GM23338 (cell line): ENCODE results near the gene PDE6A. TPM values are rescaled to one million over a fixed set of nuclear protein-coding genes. Genes with fewer than 3 reads are reported as not detected.
"Not testable (repeated sequence)": the region's sequence is repeated elsewhere in the genome, so short reads cannot be mapped to it uniquely, and the experiment has no call there.

Experiments used
- ATAC-seq: fragments of 200-7000 bp; cut with Tn5 transposase; 3 replicates; pipeline ENCODE4 v1.9.1; 2020
- DNase-seq: peaks from one replicate; pipeline ENCODE4 v3.0.0-alpha.2; 2015; ENCODE audit warnings: low spot score
- H2AFZ ChIP-seq: fragments of 200-600 bp; sonication (generic); 2 replicates; pipeline ENCODE4 v1.8.0; 2016; ENCODE audit warnings: antibody characterized with exemption, mild to moderate bottlenecking, moderate library complexity
- H3F3A ChIP-seq: fragments of 200-600 bp; sonication (generic); replicated peaks from 2 replicates; pipeline ENCODE4 v1.8.0; 2017; ENCODE audit warnings: antibody characterized with exemption, mixed run types, low read depth
- H3K27ac ChIP-seq: fragments of 200-600 bp; sonication (generic); 2 replicates; pipeline ENCODE4 v1.6.1; 2016; ENCODE audit warnings: low read depth
- H3K27me3 ChIP-seq: fragments of 200-600 bp; sonication (generic); 2 replicates; pipeline ENCODE4 v1.8.0; 2016; ENCODE audit warnings: mild to moderate bottlenecking, mixed run types, moderate library complexity; ENCODE audit not compliant: insufficient read depth
- H3K36me3 ChIP-seq: fragments of 200-600 bp; sonication (generic); 2 replicates; pipeline ENCODE4 v1.8.0; 2016; ENCODE audit warnings: mild to moderate bottlenecking; ENCODE audit not compliant: insufficient read depth
- H3K4me1 ChIP-seq: fragments of 200-600 bp; sonication (generic); 2 replicates; pipeline ENCODE4 v1.8.0; 2016; ENCODE audit warnings: mild to moderate bottlenecking, moderate library complexity; ENCODE audit not compliant: insufficient read depth
- H3K4me2 ChIP-seq: fragments of 200-600 bp; sonication (generic); 2 replicates; pipeline ENCODE4 v1.7.1; 2017; ENCODE audit warnings: mixed run types
- H3K4me3 ChIP-seq: fragments of 200-600 bp; sonication (generic); 2 replicates; pipeline ENCODE4 v1.6.1; 2016; ENCODE audit warnings: mixed run types
- H3K79me2 ChIP-seq: fragments of 200-600 bp; sonication (generic); replicated peaks from 2 replicates; pipeline ENCODE4 v1.8.0; 2017; ENCODE audit warnings: mild to moderate bottlenecking; ENCODE audit not compliant: insufficient read depth
- H3K9me2 ChIP-seq: fragments of 200-600 bp; sonication (generic); 2 replicates; pipeline ENCODE4 v1.8.0; 2017; ENCODE audit not compliant: insufficient read depth
- H4K20me1 ChIP-seq: fragments of 200-600 bp; sonication (generic); replicated peaks from 2 replicates; pipeline ENCODE4 v1.8.0; 2017; ENCODE audit warnings: mild to moderate bottlenecking; ENCODE audit not compliant: insufficient read depth
- H3K27ac Mint-ChIP-seq: 2 replicates; pipeline ENCODE4 v1.8.0; 2020; ENCODE audit warnings: inconsistent platforms, mild to moderate bottlenecking, moderate library complexity, mixed read lengths
- H3K27me3 Mint-ChIP-seq: 3 replicates; pipeline ENCODE4 v1.8.0; 2022; ENCODE audit warnings: low read depth, mild to moderate bottlenecking, moderate library complexity, mixed read lengths, inconsistent platforms; ENCODE audit not compliant: insufficient read depth, poor library complexity
- H3K36me3 Mint-ChIP-seq: 3 replicates; pipeline ENCODE4 v1.8.0; 2021; ENCODE audit warnings: low read depth, mild to moderate bottlenecking, inconsistent platforms, moderate library complexity, mixed read lengths
- H3K4me1 Mint-ChIP-seq: 3 replicates; pipeline ENCODE4 v1.8.0; 2020; ENCODE audit warnings: mild to moderate bottlenecking, inconsistent platforms, mixed read lengths
- H3K4me3 Mint-ChIP-seq: 3 replicates; pipeline ENCODE4 v1.8.0; 2021; ENCODE audit warnings: moderate library complexity, mild to moderate bottlenecking, inconsistent platforms, mixed read lengths
- H3K9me3 Mint-ChIP-seq: 3 replicates; pipeline ENCODE4 v1.8.0; 2020; ENCODE audit warnings: moderate library complexity, mild to moderate bottlenecking, inconsistent platforms, mixed read lengths
- CREB1 ChIP-seq: fragments of 250-450 bp; sonication (Bioruptor Pico); IDR thresholded peaks from 2 replicates; pipeline ENCODE4 v1.5.0; 2020; ENCODE audit warnings: low read depth, mild to moderate bottlenecking, moderate library complexity
- EZH2 ChIP-seq: fragments of 200-600 bp; sonication (generic); IDR thresholded peaks from one replicate; pipeline ENCODE4 v1.8.0; 2017; ENCODE audit warnings: antibody characterized with exemption, mild to moderate bottlenecking, low read depth; ENCODE audit not compliant: unreplicated experiment
- EZH2phosphoT487 ChIP-seq: fragments of 200-600 bp; sonication (generic); IDR thresholded peaks from one replicate; pipeline ENCODE4 v1.8.1; 2018; ENCODE audit warnings: antibody characterized with exemption; ENCODE audit not compliant: unreplicated experiment
- JUNB ChIP-seq: IDR thresholded peaks from one replicate; pipeline ENCODE4 v1.6.1; 2016; ENCODE audit warnings: antibody characterized with exemption; ENCODE audit not compliant: unreplicated experiment
- NANOG ChIP-seq: IDR thresholded peaks from 2 replicates; pipeline ENCODE4 v1.6.1; 2016; ENCODE audit warnings: antibody characterized with exemption, borderline replicate concordance
- POLR2AphosphoS5 ChIP-seq: IDR thresholded peaks from 2 replicates; pipeline ENCODE4 v1.6.1; 2016; ENCODE audit warnings: antibody characterized with exemption, low read depth
- STAT1 ChIP-seq: IDR thresholded peaks from one replicate; pipeline ENCODE4 v1.6.1; 2016; ENCODE audit warnings: antibody characterized with exemption; ENCODE audit not compliant: unreplicated experiment
- ZNF114 ChIP-seq: fragments of 250-450 bp; sonication (Bioruptor Pico); IDR thresholded peaks from 2 replicates; pipeline ENCODE4 v1.5.0; 2020; ENCODE audit warnings: mild to moderate bottlenecking, moderate library complexity
- ZNF462 ChIP-seq: fragments of 250-450 bp; sonication (Bioruptor Pico); IDR thresholded peaks from 2 replicates; pipeline ENCODE4 v1.5.0; 2020; ENCODE audit warnings: mild to moderate bottlenecking, moderate library complexity
- polyA plus RNA-seq: library from polyadenylated mRNA; unstranded; fragments of >200 nt; fragmentation: Nextera tagmentation; extraction: Ambion mirVana; gene quantifications from 2 replicates; pipeline ENCODE4 v1.2.1, GENCODE V29; 2016
- total RNA-seq: library from RNA; depleted of rRNA; stranded (reverse); fragments of >200 nt; shearing (Covaris generic); gene quantifications from 2 replicates; pipeline ENCODE4 v1.2.3, GENCODE V29; 2014
- TF ChIP-seq, protein P1 (sequence below): IDR thresholded peaks from 2 replicates; pipeline ENCODE4 v1.6.1; 2016; ENCODE audit warnings: antibody characterized with exemption

PDE6A gene
- total and polyA plus RNA-seq, 2 experiments from 2014 or later: 0.08 TPM; not detected in 1

GRCh38 chr5:149881874-149882273 is 62.7 kb downstream of the PDE6A start (continued):
- TF ChIP-seq NANOG (no peak), STAT1 (no peak), CREB1 (CRISPR knock-in tag) (no peak)

DNA sequence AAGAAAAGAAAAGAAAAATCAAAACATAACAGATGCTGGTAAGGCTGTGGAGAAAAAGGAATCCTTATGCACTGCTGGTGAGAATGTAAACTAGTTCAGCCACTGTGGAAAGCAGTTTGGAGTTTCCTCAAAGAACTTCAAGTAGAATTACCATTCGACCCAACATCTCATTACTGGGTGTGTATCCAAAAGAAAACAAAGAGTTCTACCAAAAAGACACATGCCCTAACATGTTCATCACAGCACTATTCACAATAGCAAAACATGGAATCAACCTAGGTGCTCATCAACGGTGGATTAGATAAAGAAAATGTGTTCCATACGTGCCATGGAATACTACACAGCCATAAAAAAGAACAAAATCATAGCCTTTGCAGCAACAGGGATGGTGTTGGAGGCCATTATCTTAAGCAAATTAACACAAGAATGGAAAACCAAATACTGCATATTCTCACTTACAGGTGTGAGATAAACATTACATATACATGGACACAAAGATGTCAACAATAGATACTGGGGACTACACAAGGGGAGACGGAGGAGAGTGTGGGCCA is 63.4 kb downstream of the PDE6A start:
- Histone ChIP-seq H3K4me3 (no peak overlapping the region), H3K9me2 (no peaks in the 10 kb centered on the region), H3K36me3 (no peaks in the 10 kb centered on the region), H4K20me1 (no peaks in the 10 kb centered on the region), H3K4me2 (no peak overlapping the region), H3K4me1 (no peaks in the 10 kb centered on the region), H3K27me3 (no peaks in the 10 kb centered on the region), H3F3A (no peaks in the 10 kb centered on the region), H3K79me2 (no peaks in the 10 kb centered on the region), H3K27ac (no peak overlapping the region), H2AFZ (no peak overlapping the region)
- peaks cover 3% of the 10 kb centered on the region; the same call in 1 of the 3 replicates for H3K4me1 Mint-ChIP-seq
- H3K9me3 Mint-ChIP-seq: no peaks in the 10 kb centered on the region
- H3K4me3 Mint-ChIP-seq: no peak overlapping the region
- ATAC-seq: no peak
- peaks cover 3% of the 10 kb centered on the region for H3K27me3 Mint-ChIP-seq
- no peak for TF ChIP-seq EZH2phosphoT487
- no peak for TF ChIP-seq EZH2
- no peak for TF ChIP-seq JUNB
- no peak for TF ChIP-seq ZNF462 (CRISPR knock-in tag)
- no peak for TF ChIP-seq STAT1
- TF ChIP-seq POLR2AphosphoS5: no peak
- no peak for TF ChIP-seq ZNF114 (CRISPR knock-in tag)
- TF ChIP-seq, protein P1, sequence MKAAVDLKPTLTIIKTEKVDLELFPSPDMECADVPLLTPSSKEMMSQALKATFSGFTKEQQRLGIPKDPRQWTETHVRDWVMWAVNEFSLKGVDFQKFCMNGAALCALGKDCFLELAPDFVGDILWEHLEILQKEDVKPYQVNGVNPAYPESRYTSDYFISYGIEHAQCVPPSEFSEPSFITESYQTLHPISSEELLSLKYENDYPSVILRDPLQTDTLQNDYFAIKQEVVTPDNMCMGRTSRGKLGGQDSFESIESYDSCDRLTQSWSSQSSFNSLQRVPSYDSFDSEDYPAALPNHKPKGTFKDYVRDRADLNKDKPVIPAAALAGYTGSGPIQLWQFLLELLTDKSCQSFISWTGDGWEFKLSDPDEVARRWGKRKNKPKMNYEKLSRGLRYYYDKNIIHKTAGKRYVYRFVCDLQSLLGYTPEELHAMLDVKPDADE: no peak
- no peaks in the 10 kb centered on the region for H3K36me3 Mint-ChIP-seq
- no peak for DNase-seq
- H3K27ac Mint-ChIP-seq: no peak overlapping the region

GRCh38 chr5:149879593-149879992 is 65.0 kb downstream of the PDE6A start:
- H4K20me1 ChIP-seq, ATAC-seq, H3K4me2 ChIP-seq, H3K4me1 Mint-ChIP-seq, H3K4me3 Mint-ChIP-seq, H3K27ac Mint-ChIP-seq, H3K36me3 Mint-ChIP-seq, H3K79me2 ChIP-seq, H3K4me1 ChIP-seq, DNase-seq, H3K9me3 Mint-ChIP-seq, H3K27ac ChIP-seq, H3K9me2 ChIP-seq, H2AFZ ChIP-seq, H3K36me3 ChIP-seq, H3F3A ChIP-seq, H3K27me3 ChIP-seq, H3K4me3 ChIP-seq, H3K27me3 Mint-ChIP-seq: not testable (repeated sequence)
